Measurements from ENCODE around the gene NFYA. TPM values are rescaled to one million over a fixed set of nuclear protein-coding genes. Genes with fewer than 3 reads are reported as not detected.

NFYA gene
- total RNA-seq, 1 experiment from 2014 or later, result 43.0 TPM

DNA sequence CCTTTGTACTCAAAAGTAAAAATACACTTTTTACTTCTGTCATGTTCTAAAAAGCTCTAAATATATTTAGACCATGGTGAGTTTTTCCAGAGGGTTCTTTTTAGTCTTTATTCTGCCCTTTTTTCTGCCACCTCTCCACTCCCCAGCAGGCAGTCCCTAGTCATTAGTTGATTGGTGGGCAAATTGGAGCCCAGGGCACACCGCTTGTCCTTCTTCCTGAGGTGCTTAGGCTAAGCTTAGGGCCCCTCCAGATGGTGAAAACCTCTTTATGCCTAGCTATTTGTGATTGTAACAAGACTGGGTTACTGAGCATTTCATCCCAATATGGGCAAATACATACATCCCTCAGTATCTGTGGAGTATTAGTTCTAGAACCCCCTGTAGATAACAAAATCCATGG lies 75.1 kb downstream of the NFYA start:
- no peak overlapping the region for H3K27ac Mint-ChIP-seq
- Histone ChIP-seq H4K8ac (replicated peaks; ENCODE audit: insufficient read length, low read depth, low read length) (no peak overlapping the region), H4K91ac (ENCODE audit: insufficient read length, low read depth, low read length) (no peak overlapping the region), H3K9ac (ENCODE audit: extremely low read depth, insufficient read length, low read length) (no peak overlapping the region), H2BK120ac (ENCODE audit: low read depth, low read length, poor library complexity, severe bottlenecking) (no peak overlapping the region), H3K23ac (ENCODE audit: insufficient read length, low read depth, low read length) (no peak overlapping the region), H3K27me3 (ENCODE audit: insufficient read depth, low read length) (no peaks in the 10 kb centered on the region), H3K4me2 (ENCODE audit: insufficient read depth, insufficient read length, low read length) (no peak overlapping the region), H2AK5ac (ENCODE audit: insufficient read length, low read length) (no peak overlapping the region), H3K4ac (ENCODE audit: low read depth, low read length) (no peak overlapping the region), H3K18ac (ENCODE audit: insufficient read length, low read depth, low read length) (no peak overlapping the region), H3K56ac (ENCODE audit: insufficient read length, low read depth, low read length) (no peak overlapping the region), H3K9me3 (ENCODE audit: control insufficient read depth, low read depth, low read length) (no peaks in the 10 kb centered on the region), H3K14ac (ENCODE audit: insufficient read depth, low read length) (no peak overlapping the region), H3K4me1 (ENCODE audit: insufficient read depth, low read length) (no peaks in the 10 kb centered on the region), H2BK15ac (ENCODE audit: low read depth, low read length) (no peak overlapping the region), H2BK5ac (ENCODE audit: insufficient read length, low read length) (no peak overlapping the region), H4K20me1 (ENCODE audit: control insufficient read depth, insufficient read depth, insufficient read length) (no peaks in the 10 kb centered on the region), H2BK12ac (ENCODE audit: insufficient read length, low read depth, low read length) (no peak overlapping the region), H2AFZ (ENCODE audit: low read length) (no peak overlapping the region), H3K79me1 (ENCODE audit: insufficient read depth, low read depth, low read length, poor library complexity, severe bottlenecking) (no peaks in the 10 kb centered on the region), H3K23me2 (ENCODE audit: insufficient read length, low read depth, low read length, poor library complexity, severe bottlenecking) (no peaks in the 10 kb centered on the region), H3K79me2 (ENCODE audit: insufficient read depth, low read length) (no peaks in the 10 kb centered on the region), H2BK20ac (ENCODE audit: low read depth, low read length, poor library complexity, severe bottlenecking) (no peak overlapping the region), H3T11ph (ENCODE audit: low read length) (no peak overlapping the region), H3K27ac (ENCODE audit: insufficient read length, low read depth, low read length) (no peak overlapping the region), H4K5ac (ENCODE audit: insufficient read length, low read depth, low read length) (no peak overlapping the region)
- no peaks in the 10 kb centered on the region for H3K9me3 Mint-ChIP-seq
- no peaks in the 10 kb centered on the region; a peak in 1 of 7 replicates for H3K36me3 Mint-ChIP-seq (ENCODE audit: insufficient read depth in 1 of 3, low read depth in 3 of 3)
- TF ChIP-seq CTCF (conservative IDR thresholded peaks at IDR 0.05), result no peak
- no peaks in the 10 kb centered on the region for H3K4me1 Mint-ChIP-seq
- WGBS (ENCODE audit: extremely low coverage, insufficient read length, low lambda C conversion rate), result no CpG with 5 or more reads among the region's 1 CpG
- H3K27me3 Mint-ChIP-seq (ENCODE audit: low read depth), result no peaks in the 10 kb centered on the region
- H3K4me3 Mint-ChIP-seq, result no peak overlapping the region
- DNase-seq, result no peak

Other genes with a start within 250 kb of the NFYA start
- gene UNC5CL, start 33.8 kb upstream of the NFYA start, total RNA-seq (2021), result 0.79 and 0.81 TPM in 2 replicates
- gene TSPO2, start 30.5 kb upstream of the NFYA start, total RNA-seq (2021), result not detected in 2 replicates
- gene APOBEC2, start 19.8 kb upstream of the NFYA start, total RNA-seq (2021), result not detected in 2 replicates
- gene OARD1, start 618 bp upstream of the NFYA start, total RNA-seq (2021), result 35.8 and 36.6 TPM in 2 replicates
- gene TREML1, start 81.4 kb downstream of the NFYA start, total RNA-seq (2021), result not detected in 2 replicates
- 0.31 TPM in 1 of 2 replicates, not detected in the other for gene TREM2, start 90.1 kb downstream of the NFYA start, total RNA-seq (2021)
- 0.07 TPM in 2 replicates for gene TREML2, start 128.2 kb downstream of the NFYA start, total RNA-seq (2021)
- gene TREML4, start 155.4 kb downstream of the NFYA start, total RNA-seq (2021), result not detected in 2 replicates
- not detected in 2 replicates for gene TREM1, start 213.7 kb downstream of the NFYA start, total RNA-seq (2021)

All from H9 (cell line).